GM19324 (cell line): Measurements from ENCODE around the gene ENPP6.

ENCODE experiments used
- ATAC-seq: cut with Tn5 transposase; IDR thresholded peaks from one replicate; pipeline ENCODE4 v1.9.1; 2021; ENCODE audit warnings: mild to moderate bottlenecking, moderate library complexity; ENCODE audit not compliant: unreplicated experiment, low FRiP score

Gene ENPP6

DNA sequence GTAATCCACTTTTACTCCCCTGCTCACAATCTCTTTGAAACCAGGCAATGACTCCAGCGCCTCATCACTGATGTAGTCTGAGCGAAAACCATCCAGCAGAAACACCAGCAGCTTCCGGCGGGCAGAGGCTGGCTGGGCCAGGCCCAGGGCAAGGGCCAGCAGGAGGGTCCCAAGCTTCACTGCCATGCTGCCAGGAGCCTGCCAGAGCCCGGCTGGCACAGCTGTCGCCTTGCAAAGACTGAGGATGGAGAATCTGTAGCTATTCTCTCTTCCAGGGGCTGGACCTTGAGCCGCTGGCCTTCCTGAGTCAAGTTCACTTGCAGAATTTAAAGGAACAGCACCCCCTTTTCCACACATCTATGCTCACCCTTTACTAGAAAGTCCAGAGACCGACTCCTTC is at the start of gene ENPP6:
Gene ENPP6, minus strand, starts transcription at position 240 of the 400 bp plus-strand sequence. Its CDS starts 54 bp downstream, at position 186.
- ATAC-seq = no peak

DNA sequence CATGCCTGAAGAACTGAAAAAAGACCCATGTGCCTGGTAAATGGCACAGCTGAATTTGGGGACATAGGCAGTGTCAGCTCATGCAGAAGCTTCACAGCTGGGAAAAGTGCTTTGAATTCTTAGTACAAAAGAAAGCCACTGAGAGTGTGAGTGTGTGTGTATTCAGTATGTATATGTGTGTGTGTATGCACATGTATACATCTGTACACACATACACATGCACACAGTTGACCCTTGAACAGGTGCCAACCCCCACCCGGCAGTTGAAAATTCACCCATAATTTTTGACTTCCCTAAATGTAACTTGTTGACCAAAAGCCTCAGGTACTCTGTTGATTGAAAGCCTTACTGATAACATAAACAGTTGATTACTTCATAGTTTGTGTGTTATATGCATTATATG is 49.5 kb upstream of the ENPP6 start:
- ATAC-seq = no peak

DNA sequence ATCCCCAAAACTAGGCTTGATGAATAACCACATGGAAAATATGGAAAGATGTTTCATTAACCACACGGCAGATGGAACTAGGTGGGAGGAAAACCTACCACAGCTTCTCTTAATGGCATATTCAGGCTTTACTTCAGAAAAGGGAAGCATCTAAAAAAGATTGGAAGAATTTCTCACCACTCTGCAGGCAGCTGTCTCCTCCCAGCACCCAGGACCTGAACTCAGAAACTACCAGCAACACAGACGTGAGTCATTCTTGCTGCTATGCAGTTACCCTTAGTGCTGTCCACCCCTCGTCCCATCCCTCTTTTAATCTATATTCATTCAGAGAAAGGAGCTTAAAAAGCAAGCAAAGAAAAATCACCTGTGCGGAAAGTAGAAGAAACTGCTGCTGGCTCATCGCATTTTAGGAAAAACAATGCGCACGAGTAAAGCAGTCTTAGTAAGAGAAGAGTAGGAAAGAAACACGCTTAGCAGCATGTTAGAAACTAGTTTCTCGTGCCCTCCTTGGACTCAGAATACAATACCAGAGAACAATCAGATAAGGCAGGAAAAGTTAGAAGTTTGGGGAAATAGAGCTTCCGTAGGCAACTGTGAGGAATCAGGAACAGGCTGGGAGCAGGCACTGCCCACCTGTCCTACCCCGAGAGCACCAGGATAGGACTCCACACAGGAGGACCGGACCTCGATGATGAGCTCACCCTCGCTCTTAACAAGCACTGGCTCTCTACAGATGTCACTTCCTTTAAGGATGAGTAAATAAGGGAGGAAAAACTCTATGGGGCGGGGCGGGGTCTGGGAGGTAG is 48.1 kb upstream of the ENPP6 start:
- ATAC-seq = no peak

DNA sequence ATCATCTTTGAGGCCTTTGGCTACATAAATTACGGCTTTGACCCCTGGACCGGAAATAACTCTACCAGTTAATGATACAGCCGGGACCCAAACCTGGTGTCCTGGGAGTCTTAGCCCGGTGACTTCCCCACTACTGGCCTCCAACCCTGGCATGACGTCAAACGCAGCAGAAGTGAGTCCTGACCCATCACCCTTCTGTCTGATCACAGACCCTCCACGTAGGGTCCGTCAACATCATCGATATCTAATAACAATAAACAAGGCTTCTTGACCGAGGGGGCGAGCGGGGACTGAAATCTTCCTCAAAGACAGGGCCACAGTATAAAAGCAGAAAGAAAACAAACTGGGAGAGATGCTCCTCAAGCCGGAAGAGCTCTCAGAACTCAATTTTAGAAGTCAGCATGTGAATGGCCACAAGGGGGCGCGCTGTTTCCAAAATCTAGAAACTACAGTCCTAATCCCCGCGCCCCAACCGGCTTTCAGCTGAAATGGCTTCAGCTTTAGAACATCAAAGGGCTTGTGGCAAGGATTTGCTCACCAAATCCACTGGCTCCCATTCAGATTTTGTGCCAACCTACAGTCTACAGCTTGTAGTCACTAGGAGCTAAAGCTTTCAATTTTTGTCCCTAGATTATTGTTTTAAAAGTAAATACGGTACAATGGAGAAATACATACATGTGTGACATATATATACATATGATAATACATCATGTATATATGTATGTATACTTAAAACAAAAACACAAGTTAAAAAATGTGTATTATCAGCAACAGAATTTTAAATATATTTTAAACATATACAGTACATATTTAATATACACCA is 46.4 kb upstream of the ENPP6 start:
- no peak for ATAC-seq

DNA sequence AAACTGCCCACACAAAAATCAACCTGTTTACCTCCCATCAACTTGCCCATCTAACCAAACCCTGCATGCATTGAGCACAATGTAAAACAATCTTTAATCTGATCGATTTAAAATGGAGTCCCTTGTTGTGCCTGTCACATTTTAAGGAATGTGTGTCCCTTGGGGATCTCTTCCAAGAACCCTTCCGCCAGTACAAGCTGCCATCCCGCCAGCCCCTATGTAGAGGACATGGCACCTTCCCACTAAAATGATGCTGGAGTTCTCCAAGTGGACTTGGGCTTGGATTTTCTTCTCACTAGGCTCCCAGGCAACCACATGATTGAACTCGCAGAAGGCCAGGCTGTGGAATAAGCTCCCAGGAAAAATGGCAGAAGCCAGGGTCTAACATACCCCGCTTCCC is 45.8 kb upstream of the ENPP6 start:
- ATAC-seq = no peak

DNA sequence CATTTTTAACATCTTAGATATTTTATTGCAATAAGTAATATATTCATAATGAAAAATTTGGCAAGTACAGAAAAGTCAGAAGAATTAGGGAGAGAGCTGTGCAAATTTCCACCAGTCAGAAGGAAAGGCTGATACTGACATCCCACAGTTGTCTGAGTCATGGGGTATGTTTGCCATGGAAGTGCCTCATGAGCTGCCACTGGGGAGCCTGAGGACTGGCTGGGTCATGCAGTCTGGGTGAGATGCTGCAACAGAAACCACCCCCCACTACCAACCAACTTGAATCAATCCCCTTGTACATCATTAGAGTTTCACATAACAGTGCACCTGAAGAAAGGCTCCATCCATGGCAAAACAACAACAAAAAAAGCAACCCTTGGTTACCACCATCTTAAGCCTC is 45.2 kb upstream of the ENPP6 start:
- ATAC-seq = no peak

DNA sequence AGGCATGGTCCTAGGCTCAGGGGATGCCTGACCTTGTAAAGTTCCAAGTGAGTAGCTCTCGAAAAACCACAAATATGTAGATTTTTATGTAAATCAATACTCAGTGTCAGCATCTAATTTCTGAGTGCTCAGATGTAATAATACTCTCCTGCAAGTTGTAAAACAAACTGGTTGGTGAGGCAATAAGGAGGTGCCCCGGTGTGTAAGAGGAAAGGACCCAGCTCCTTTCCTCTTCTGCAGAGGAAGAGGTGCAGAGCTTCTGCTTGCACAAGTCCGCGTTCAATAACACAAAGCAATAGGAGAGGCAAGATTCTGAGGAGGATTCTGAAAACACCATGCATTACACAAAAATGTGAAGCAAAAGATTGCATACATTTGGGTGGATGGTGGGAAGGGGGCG is 43.6 kb upstream of the ENPP6 start:
- ATAC-seq = no peak

DNA sequence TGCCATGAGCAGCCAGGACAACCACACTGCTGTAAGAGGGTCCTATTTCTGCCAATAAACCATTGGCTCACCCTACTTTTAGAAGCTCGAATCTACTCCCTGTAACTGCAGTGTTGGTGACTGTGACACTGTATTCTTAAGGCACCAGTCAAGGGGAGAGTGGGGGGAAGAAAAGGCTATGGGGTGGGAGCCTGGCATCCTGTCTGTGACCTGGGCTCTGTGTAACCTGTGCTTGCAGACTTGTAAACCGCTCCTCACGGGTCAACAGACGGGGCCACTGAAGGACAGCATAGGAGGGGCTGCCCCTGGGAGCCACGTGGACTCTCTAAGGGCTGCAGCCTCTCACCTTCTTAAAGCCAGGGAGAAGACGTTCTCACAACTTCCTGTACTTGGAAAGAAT is 42.2 kb upstream of the ENPP6 start:
- ATAC-seq = no peak

DNA sequence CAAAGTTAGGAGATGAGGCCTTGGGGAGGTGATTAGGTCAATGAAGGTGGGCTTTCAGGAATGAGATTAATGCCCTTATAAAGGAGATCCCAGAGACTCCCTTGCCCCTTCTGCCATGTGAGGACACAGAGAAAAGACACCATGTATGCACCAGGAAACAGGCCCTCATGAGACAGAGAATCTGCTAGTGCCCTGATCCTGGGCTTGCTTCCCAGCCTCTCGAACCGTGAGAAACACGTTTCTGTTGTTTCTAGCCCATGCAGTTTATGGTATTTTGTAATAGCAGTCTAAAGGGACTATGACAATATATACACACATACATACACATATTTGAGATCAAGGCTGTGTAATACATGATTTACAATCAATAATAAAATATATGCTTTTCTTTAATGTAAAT is 41.4 kb upstream of the ENPP6 start:
- no peak for ATAC-seq

DNA sequence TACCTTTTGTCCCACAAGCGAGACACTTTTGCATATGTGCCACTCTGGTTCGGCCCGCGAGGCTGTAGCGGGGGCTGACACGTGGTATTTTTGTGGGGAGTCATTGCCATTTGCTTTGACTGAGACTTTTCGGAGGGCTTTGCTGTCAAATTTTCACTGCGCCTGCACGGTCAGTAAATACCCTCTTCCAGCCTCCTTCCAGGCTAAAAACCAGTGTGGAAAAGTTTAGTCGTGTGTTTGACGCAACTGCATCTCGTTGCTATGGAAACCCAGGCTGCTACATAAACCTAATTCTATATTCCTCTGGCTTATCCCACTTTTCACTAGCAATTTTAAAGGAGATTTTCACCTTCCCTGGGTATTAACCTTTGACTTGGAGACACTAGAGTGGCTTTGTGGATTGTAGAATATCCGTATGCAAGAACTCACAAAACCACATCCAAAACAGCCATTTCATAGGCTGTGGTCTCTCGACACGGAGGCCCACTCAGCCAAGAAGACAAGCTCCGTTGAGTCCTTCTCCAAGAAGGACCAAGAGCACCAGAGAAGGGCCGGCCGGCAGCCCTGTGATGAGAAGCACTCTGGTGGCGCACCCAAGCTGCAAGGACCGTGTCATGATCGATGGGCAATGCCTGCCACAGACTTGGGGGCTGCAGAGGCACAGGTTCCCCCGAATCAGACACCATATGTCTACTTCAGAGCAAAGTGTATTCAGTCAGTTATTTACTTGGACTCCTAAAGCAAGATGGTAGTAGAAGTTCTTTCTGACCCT is 38.4 kb upstream of the ENPP6 start:
- no peak for ATAC-seq

DNA sequence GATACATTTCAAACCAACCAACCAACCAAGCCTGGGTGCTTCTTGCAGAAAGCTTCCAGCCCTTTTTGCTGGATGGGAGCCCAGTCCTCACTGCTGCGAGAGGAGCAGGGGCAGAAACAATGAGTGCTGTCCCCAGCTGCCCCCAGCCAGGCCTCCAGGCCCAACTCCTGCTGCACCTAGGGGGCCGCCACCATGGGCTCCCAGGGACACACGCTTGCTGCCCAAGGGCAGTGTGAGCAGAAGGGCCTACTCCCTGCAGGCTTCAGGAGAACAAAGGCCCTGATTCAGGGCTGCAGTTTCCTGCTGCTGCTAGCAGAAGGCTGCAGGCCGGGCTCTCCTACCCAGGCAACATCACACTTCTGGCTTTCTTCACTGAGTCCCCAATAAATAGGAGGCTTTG is 37.7 kb upstream of the ENPP6 start:
- no peak for ATAC-seq

DNA sequence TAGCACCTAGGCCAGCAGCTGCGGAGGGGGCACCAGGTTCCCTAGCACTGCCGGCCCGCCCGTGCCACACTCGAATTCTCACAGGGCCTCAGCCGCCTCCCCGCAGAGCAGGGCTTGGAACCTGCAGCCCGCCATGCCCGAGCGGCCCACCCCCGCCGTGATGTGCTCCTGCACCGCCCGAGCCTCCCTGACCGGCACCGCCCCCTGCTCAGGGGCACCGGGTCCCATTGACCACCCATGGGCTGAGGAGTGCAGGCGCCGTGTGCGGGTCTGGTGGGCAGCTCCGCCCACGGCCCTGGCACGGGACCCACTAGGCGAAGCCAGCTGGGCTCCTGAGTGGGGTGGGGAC is 35.4 kb upstream of the ENPP6 start:
- ATAC-seq = no peak

DNA sequence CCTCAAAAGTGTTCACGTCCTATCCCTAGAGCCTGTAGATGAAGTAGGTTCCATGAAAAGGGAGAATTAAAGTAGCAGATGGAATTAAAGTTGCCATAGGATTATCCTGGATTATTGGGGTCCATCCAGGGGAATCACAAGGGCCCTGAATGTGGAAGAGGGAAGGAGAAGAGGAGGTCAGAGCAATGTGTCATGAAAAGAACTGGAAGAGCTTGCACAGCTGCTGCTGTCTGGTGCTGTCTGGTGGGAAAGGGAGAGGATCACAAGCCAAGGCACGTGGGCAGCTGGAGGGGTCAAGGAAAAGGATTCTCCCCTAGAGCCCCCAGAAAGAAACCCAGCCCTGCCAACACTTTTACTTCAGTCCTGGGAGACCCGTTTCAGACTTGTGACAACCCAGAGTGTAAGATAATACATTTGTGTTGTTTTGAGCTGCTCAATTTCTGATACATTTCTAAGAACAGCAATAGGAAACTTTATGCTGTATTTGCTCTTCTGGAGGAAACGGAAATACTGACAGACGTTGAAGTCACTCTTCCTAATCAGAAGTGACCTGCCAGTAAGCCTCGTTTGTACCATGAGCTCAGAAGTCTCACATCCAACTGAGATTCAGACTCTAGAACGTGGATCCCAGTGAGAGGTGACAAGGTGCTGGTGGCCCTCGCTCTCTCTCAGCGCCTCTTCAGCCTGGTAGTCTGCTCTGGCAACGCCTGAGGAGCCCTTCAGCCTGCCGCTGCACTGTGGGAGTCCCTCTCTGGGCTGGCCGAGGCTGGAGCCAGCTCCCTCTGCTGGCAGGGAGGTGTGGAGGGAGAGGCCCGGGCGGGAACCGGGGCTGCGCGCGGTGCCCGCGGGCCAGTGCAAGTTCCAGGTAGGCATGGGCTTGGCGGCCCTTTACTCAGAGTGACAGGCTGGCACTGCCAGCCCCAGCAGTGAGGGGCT is 34.7 kb upstream of the ENPP6 start:
- ATAC-seq = no peak

DNA sequence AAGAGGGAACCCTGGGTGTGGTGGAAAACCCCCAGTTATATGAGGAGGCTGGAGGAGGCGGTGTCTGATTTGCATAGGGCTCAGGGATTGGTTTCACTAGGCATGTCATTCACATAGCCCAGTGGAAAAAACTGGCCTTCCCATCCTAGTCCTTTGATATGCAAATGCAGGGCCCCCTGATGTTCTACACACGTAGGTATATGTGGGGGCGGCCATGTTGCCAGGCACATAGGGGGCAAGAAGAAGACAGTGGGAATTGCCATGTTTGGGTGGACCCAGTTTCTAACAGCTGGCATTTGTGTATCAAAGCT is 34.0 kb upstream of the ENPP6 start:
- ATAC-seq = no peak

DNA sequence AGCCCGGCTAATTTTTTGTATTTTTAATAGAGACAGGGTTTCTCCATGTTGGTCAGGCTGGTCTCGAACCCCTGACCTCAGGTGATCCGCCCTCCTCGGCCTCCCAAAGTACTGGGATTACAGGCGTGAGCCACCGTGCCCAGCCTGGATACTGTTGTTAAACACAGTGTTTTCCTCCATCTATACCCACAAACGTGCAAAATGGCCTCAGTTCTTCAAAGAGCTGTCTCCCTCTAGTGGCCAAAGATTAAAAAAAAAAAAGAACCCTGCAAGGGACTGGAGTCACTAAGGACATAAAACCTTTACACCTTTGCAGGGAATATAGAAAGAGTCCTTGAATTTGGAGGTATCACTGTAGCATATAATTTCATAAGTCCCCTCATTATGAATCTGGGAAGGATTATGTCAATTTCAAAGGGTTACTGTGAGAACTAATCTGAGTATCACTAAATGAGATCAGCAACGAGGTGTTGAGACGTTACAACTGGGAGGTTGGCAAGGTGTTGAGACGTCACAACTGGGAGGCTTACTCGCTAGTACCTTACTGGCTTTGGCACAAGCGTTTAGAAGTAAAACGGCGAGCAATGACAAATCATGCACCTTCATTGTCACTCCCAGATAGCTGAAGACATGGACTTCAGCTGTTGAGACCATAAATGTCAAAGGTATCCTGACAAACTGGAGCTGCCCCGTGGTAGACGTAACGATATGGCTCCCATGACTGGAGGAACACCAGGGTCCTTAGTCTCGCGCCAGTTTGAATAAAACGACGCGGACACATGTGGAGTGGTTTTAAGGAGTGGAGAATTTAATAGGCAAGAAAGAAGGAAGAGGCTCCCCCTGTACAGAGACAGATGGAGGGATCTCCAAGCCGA is 33.4 kb upstream of the ENPP6 start:
- ATAC-seq = peak; percentile 51

DNA sequence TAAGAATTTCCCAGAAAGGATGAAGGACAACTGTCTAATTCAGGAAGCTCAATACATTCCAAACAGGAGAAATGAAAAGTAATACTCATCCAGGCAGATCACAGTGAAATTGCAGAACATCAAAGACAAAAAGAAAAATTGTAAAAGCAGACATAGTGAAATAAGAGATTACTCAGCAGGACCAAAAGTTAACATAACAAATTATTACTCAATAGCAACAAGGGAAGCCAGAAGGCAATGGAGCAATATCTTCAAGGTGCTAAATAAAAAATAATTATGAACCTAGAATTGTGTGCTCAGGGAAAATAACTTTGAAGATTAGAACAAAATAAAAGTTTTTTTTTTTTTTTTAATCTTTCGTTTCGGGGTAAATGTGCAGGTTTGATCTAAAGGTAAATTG is 30.5 kb upstream of the ENPP6 start:
- no peak for ATAC-seq

DNA sequence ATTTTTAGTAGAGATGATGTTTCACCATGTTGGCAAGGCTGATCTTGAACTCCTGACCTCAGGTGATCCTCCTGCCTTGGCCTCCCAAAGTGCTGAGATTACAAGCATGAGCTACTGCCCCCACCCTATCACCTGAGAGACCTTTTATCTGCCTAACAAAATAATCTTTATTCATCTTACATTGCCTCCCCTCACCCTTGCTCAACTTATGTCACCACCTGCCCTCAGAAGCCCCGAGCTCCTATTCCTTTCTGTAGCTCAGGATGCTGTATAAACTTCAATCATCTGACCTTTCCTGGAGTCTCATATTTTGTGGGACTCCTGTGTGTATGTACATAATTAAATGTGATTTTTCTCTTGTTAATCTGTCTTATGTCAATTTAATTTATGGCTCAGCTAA is 29.7 kb upstream of the ENPP6 start:
- ATAC-seq = no peak

DNA sequence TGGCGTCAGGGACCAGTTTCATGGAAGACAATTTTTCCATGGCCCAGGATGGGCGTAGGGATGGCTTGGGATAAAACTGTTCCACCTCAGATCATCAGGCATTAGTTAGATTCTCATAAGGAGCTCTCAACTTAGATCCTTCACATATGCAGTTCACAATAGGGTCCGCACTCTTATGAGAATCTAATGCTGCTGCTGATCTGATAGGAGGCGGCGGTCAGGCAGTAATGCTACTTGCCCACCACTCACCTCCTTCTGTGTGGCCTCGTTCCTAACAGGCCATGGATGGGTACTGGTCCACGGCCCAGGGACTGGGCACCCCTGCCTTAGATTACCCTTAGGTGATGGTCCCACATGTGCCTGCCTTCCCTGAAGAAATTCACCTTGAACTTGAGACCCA is 28.8 kb upstream of the ENPP6 start:
- ATAC-seq = no peak

DNA sequence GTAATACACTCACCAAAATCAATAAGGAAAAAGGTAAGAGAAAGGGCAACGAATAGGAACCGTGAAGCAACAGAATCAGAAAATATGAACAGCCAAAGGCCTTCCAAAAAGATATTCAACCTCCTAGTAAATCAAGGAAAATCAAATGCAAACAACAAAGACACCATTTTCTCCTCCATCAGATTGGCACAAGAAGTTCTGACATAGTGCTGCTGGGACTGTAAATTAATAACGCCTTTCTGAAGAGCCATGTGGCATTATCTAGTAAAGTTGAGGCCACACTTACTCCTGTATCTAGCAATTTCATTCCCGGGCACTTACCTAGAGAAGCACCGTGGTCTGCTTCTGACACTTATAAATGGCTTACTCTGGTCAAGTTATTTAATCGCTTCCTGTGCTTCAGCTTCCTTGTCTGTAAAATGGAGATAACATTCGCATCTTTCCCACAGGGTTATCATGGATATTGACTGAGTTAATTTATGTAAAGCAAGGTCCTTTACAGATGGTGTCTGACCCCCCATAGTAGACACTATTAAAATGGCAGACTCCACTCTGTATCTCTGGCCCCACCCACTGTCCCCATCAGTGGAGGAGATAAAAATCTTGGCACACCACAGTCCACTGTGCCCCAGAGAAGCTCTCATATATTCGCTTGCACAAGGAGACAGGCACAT is 20.5 kb upstream of the ENPP6 start:
- ATAC-seq = no peak
